Gastrocnemius medialis (tissue), 4 donors: ENCODE data around the gene GALNT6. TPM values are rescaled to one million over a fixed set of nuclear protein-coding genes. Genes with fewer than 3 reads are reported as not detected.

Experiments
- ATAC-seq, 2 donors: fragments of 150-250 bp; one replicate each; pipeline ENCODE4 v1.9.1; 2016
- DNase-seq, 2 donors: peaks; one replicate each; pipeline ENCODE4 v3.0.0-alpha.2; 2019
- H3K27ac ChIP-seq, 4 donors: fragments of 200-600 bp; sonication (generic); 1 replicate in 1 of 4; 2 replicates in 3 of 4; pipeline ENCODE4 v1.5.1; 2016 to 2018; ENCODE audit warnings: mild to moderate bottlenecking in 2 of 4, moderate library complexity in 1 of 4
- H3K27me3 ChIP-seq, 3 donors: fragments of 200-600 bp; sonication (generic) in 2 of 3; 1 replicate in 1 of 3; 2 replicates in 2 of 3; pipeline versions ENCODE4 v1.5.1 to v1.6.0; 2016 to 2019; ENCODE audit warnings: mild to moderate bottlenecking in 1 of 3, moderate library complexity in 1 of 3
- H3K36me3 ChIP-seq, 2 donors: fragments of 200-600 bp; sonication (generic) in 1 of 2; one replicate each; pipeline ENCODE4 v1.5.1; 2017 to 2018
- H3K4me1 ChIP-seq, 2 donors: fragments of 200-600 bp; sonication (generic) in 1 of 2; one replicate each; pipeline ENCODE4 v1.5.1; 2016 to 2017; ENCODE audit warnings: mild to moderate bottlenecking in 2 of 2
- H3K4me3 ChIP-seq, 4 donors: fragments of 200-600 bp; sonication (generic) in 3 of 4; 1 replicate in 1 of 4; 2 replicates in 3 of 4; pipeline ENCODE4 v1.5.1; 2016 to 2019; ENCODE audit warnings: mild to moderate bottlenecking in 2 of 4
- H3K9me3 ChIP-seq, 3 donors: fragments of 200-600 bp; sonication (generic) in 2 of 3; 1 replicate in 1 of 3; 2 replicates in 2 of 3; pipeline ENCODE4 v1.5.1; 2016 to 2019
- CTCF ChIP-seq, 5 experiments: fragments of 450-650 bp in 3 of 5; fragments of 200-600 bp in 2 of 5; sonication (generic) in 2 of 5; IDR thresholded peaks in 4 of 5; conservative IDR thresholded peaks in 1 of 5; 1 replicate in 4 of 5; 2 replicates in 1 of 5; pipeline ENCODE4 v1.5.1; 2016 to 2019; ENCODE audit warnings: antibody characterized with exemption in 5 of 5, mild to moderate bottlenecking in 3 of 5, moderate library complexity in 3 of 5
- POLR2A ChIP-seq, 2 donors: fragments of 450-650 bp; IDR thresholded peaks; one replicate each; pipeline ENCODE4 v1.6.1; 2017; ENCODE audit warnings: antibody characterized with exemption in 2 of 2, mild to moderate bottlenecking in 2 of 2, moderate library complexity in 2 of 2
- in situ Hi-C, 4 donors: fragments of 200-750 bp; cut with MboI; loops; one replicate each; pipeline versions ENCODE4 v1.15.0 to v1.8.0; 2017; ENCODE audit warnings: low sequenced_read_pairs in 4 of 4
- intact Hi-C: fragments of 100-400 bp; cut with DNase I; formaldehyde crosslinking; loops from one replicate; pipeline ENCODE4 v1.15.1; 2023; ENCODE audit warnings: low total_unique reads
- total RNA-seq, 4 donors: library from RNA; depleted of rRNA; stranded (reverse); fragments of >200 nt; gene quantifications; one replicate each; pipeline versions ENCODE4 v1.1.0 to v1.2.3, GENCODE V29; 2016

Gene GALNT6
- total RNA-seq, 4 donors from 2014 or later, result 0.24 to 0.51 (median 0.37) TPM

GRCh38 chr12:51311389-51311788, 79.8 kb downstream of the GALNT6 start:
- no peak overlapping the region for H3K27ac ChIP-seq
- TF ChIP-seq CTCF (IDR thresholded peaks at IDR 0.05 in 4 of 5, conservative IDR thresholded peaks at IDR 0.05 in 1 of 5) (no peak), POLR2A (IDR thresholded peaks at IDR 0.05) (no peak)
- no peaks in the 10 kb centered on the region for H3K27me3 ChIP-seq
- in situ Hi-C loops, result no loop called here
- H3K9me3 ChIP-seq, result no peaks in the 10 kb centered on the region
- ATAC-seq (no peak), DNase-seq (no peak)
- no peak overlapping the region for H3K4me3 ChIP-seq
- no peaks in the 10 kb centered on the region for H3K36me3 ChIP-seq
- no peaks in the 10 kb centered on the region for H3K4me1 ChIP-seq
- intact Hi-C loops, result no loop called here

- in situ Hi-C loops (no loop called here), intact Hi-C loops (no loop called here)
- DNase-seq (no peak), ATAC-seq (no peak)
- Histone ChIP-seq H3K4me3 (no peak overlapping the region), H3K4me1 (no peaks in the 10 kb centered on the region), H3K9me3 (no peaks in the 10 kb centered on the region), H3K36me3 (no peaks in the 10 kb centered on the region), H3K27ac (no peak overlapping the region), H3K27me3 (no peaks in the 10 kb centered on the region)
- no peak for TF ChIP-seq POLR2A (IDR thresholded peaks at IDR 0.05)
- no peak for TF ChIP-seq CTCF (IDR thresholded peaks at IDR 0.05 in 4 of 5, conservative IDR thresholded peaks at IDR 0.05 in 1 of 5)
These were observed 83.3 kb downstream of the GALNT6 start for GRCh38 chr12:51307655-51308593.

- no peaks in the 10 kb centered on the region for H3K4me1 ChIP-seq
- ATAC-seq (no peak), DNase-seq (no peak)
- H3K9me3 ChIP-seq, result no peaks in the 10 kb centered on the region
- H3K36me3 ChIP-seq, result no peaks in the 10 kb centered on the region
- H3K27ac ChIP-seq, result no peak overlapping the region
- no peak overlapping the region for H3K4me3 ChIP-seq
- in situ Hi-C loops, result no loop called here
- TF ChIP-seq POLR2A (IDR thresholded peaks at IDR 0.05) (no peak), CTCF (IDR thresholded peaks at IDR 0.05 in 4 of 5, conservative IDR thresholded peaks at IDR 0.05 in 1 of 5) (no peak)
- H3K27me3 ChIP-seq, result no peaks in the 10 kb centered on the region
- intact Hi-C loops, result no loop called here
These were observed 84.7 kb downstream of the GALNT6 start for GRCh38 chr12:51306507-51306906.

Other genes with a start within 250 kb of the GALNT6 start
- gene TFCP2, start 218.3 kb downstream of the GALNT6 start, total RNA-seq, result 10 to 100 TPM in 2 of 4 donors, 1 to 10 TPM in 2; 8.9 to 14.2 (median 10.8) TPM
- 10 to 100 TPM in 2 of 4 donors, 1 to 10 TPM in 2; 8.1 to 11.1 (median 9.9) TPM for gene POU6F1, start 173.3 kb downstream of the GALNT6 start, total RNA-seq
- gene DAZAP2, start 152.6 kb downstream of the GALNT6 start, total RNA-seq, result 100 to 1,000 TPM; 204 to 274 (median 246) TPM
- gene SMAGP, start 121.0 kb downstream of the GALNT6 start, total RNA-seq, result 1 to 10 TPM; 1.7 to 3.5 (median 2.5) TPM
- gene BIN2, start 67.2 kb downstream of the GALNT6 start, total RNA-seq, result 1 to 10 TPM in 3 of 4 donors, under 1 TPM in 1; 0.87 to 1.3 (median 1.2) TPM
- not detected for gene CELA1, start 44.7 kb downstream of the GALNT6 start, total RNA-seq
- gene SLC4A8, start 33.4 kb upstream of the GALNT6 start, total RNA-seq, result under 1 TPM in 1 of 4 donors, not detected in 3; 0.05 TPM
- gene SCN8A, start 199.8 kb upstream of the GALNT6 start, total RNA-seq, result under 1 TPM in 2 of 4 donors, not detected in 2; 0.05 to 0.29 TPM